Measurements from ENCODE around the gene ACBD7. TPM values are rescaled to one million over a fixed set of nuclear protein-coding genes. Genes with fewer than 3 reads are reported as not detected.

The ACBD7 gene
- total RNA-seq, 1 experiment from 2014 or later = 10.0 TPM

GRCh38 chr10:15103513-15103912 lies 14.9 kb upstream of the ACBD7 start:
- CTCF ChIA-PET = no interaction called here
- no TSS peak for BruUV-seq (replicated peaks)
- intact Hi-C loops (cut with micrococcal nuclease; ENCODE audit: unreplicated experiment) = no loop called here
- peaks cover 24% of the 10 kb centered on the region for H3K4me1 Mint-ChIP-seq (ENCODE audit: low read depth, unreplicated experiment)
- H3K36me3 Mint-ChIP-seq (ENCODE audit: insufficient read depth, unreplicated experiment) = peaks cover 63% of the 10 kb centered on the region
- TF ChIP-seq, protein P1, sequence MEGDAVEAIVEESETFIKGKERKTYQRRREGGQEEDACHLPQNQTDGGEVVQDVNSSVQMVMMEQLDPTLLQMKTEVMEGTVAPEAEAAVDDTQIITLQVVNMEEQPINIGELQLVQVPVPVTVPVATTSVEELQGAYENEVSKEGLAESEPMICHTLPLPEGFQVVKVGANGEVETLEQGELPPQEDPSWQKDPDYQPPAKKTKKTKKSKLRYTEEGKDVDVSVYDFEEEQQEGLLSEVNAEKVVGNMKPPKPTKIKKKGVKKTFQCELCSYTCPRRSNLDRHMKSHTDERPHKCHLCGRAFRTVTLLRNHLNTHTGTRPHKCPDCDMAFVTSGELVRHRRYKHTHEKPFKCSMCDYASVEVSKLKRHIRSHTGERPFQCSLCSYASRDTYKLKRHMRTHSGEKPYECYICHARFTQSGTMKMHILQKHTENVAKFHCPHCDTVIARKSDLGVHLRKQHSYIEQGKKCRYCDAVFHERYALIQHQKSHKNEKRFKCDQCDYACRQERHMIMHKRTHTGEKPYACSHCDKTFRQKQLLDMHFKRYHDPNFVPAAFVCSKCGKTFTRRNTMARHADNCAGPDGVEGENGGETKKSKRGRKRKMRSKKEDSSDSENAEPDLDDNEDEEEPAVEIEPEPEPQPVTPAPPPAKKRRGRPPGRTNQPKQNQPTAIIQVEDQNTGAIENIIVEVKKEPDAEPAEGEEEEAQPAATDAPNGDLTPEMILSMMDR (IDR thresholded peaks at IDR 0.05; ENCODE audit: unreplicated experiment) = no peak
- no peak overlapping the region for H3K27ac Mint-ChIP-seq (ENCODE audit: unreplicated experiment)
- H3K27me3 Mint-ChIP-seq (ENCODE audit: unreplicated experiment) = no peaks in the 10 kb centered on the region
- no peaks in the 10 kb centered on the region for H3K9me3 Mint-ChIP-seq (ENCODE audit: low read depth, unreplicated experiment)
- H3K4me3 Mint-ChIP-seq (ENCODE audit: low read depth, unreplicated experiment) = no peak overlapping the region
- no peak for DNase-seq

- TF ChIP-seq, protein P1 (IDR thresholded peaks at IDR 0.05; ENCODE audit: unreplicated experiment) = no peak
- Mint-ChIP-seq H3K9me3 (ENCODE audit: low read depth, unreplicated experiment) (no peaks in the 10 kb centered on the region), H3K27me3 (ENCODE audit: unreplicated experiment) (no peaks in the 10 kb centered on the region), H3K27ac (ENCODE audit: unreplicated experiment) (no peak overlapping the region), H3K36me3 (ENCODE audit: insufficient read depth, unreplicated experiment) (peaks cover 75% of the 10 kb centered on the region), H3K4me1 (ENCODE audit: low read depth, unreplicated experiment) (peaks cover 24% of the 10 kb centered on the region), H3K4me3 (ENCODE audit: low read depth, unreplicated experiment) (peak overlapping the region; percentile 24)
- intact Hi-C loops (cut with micrococcal nuclease; ENCODE audit: unreplicated experiment) = no loop called here
- DNase-seq = no peak
- no TSS peak for BruUV-seq (replicated peaks)
- CTCF ChIA-PET = interaction anchor here (0.7 kb wide), 1 partner anchor 8 kb away, joined by 3 read pairs; no protein-coding TSS in a partner anchor
Observed at GRCh38 chr10:15099886-15100285, 11.3 kb upstream of the ACBD7 start.

DNA sequence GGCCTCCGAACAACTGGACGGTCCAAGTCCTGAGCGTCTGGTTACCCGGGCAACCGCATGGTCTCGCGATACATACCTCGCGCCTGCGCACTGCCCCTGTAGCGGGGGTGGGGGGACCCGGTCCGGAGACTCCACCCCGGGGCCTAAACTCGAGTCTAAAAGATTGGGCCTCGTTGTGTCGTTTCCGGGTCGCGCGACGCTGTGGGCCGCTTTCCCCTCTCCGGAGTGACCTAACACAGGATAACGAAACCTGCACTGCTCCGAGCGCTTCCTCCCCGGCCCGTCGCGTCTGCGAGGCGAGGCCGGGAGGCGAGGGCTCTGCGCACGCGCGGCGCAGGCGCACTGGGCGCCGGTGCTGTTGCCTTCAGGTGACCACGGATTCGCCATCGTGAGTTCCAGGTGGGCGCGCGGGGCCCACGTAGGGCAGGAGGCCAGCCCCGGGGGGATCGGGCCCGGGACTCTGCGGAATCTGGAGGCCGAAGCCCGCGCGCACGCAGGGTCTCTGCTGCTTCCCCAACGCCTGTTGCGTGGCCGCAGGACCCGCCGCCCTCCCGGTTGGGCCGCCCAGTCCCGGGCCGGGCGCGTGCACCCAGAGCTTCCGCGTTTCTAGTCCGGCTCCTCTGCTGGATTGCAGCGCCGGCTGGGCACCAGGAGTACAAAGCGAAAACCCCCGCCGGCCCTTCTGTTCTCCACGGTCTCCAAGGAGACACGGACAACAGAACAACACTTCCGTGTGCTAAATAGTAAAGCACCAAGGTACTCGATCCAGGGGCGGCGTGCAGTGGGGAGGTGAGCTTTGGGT lies 8.6 kb upstream of the ACBD7 start, which contains the start of gene RPP38:
RPP38 (plus strand) TSS at position 345 of the 802 bp plus-strand sequence. CDS start 5,960 bp downstream, outside the sequence.
- H3K36me3 Mint-ChIP-seq (ENCODE audit: insufficient read depth, unreplicated experiment) = peaks cover 51% of the 10 kb centered on the region
- intact Hi-C loops (cut with micrococcal nuclease; ENCODE audit: unreplicated experiment) = no loop called here
- H3K27me3 Mint-ChIP-seq (ENCODE audit: unreplicated experiment) = no peaks in the 10 kb centered on the region
- H3K4me3 Mint-ChIP-seq (ENCODE audit: low read depth, unreplicated experiment) = peak within 1 kb of the TSS; percentile 98
- no TSS peak for BruUV-seq (replicated peaks)
- peak within 1 kb of the TSS; percentile 99 for H3K27ac Mint-ChIP-seq (ENCODE audit: unreplicated experiment)
- peak; percentile 98 for DNase-seq
- H3K4me1 Mint-ChIP-seq (ENCODE audit: low read depth, unreplicated experiment) = peaks cover 24% of the 10 kb centered on the region
- CTCF ChIA-PET = interaction anchor here (1.0 kb wide), 1 partner anchor 144 kb away, joined by 3 read pairs; no protein-coding TSS in a partner anchor
- H3K9me3 Mint-ChIP-seq (ENCODE audit: low read depth, unreplicated experiment) = no peaks in the 10 kb centered on the region
- TF ChIP-seq, protein P1 (IDR thresholded peaks at IDR 0.05; ENCODE audit: unreplicated experiment) = no peak

DNA sequence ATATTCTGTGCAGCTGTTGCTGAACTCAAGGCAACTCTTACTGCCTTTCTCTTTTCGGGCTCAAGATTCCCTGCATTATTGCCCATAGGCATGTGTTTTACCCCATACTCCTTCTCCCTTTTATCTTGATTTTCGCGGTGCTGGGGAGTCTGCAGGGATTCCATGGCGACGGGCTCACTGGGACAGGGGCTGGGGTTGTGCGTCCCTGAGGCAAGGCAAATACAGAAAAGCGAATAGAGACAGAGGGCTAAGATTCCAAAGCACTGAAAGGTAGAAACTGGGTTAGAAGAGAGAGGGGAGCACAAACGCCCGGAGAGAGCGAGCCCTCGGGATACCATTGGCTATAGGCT lies 8.1 kb upstream of the ACBD7 start:
- TF ChIP-seq, protein P1 (IDR thresholded peaks at IDR 0.05; ENCODE audit: unreplicated experiment) = no peak
- peaks cover 2% of the 10 kb centered on the region for H3K9me3 Mint-ChIP-seq (ENCODE audit: low read depth, unreplicated experiment)
- H3K4me3 Mint-ChIP-seq (ENCODE audit: low read depth, unreplicated experiment) = peak overlapping the region; percentile 98
- H3K27ac Mint-ChIP-seq (ENCODE audit: unreplicated experiment) = peak overlapping the region; percentile 99
- no peak for DNase-seq
- H3K36me3 Mint-ChIP-seq (ENCODE audit: insufficient read depth, unreplicated experiment) = peaks cover 46% of the 10 kb centered on the region
- intact Hi-C loops (cut with micrococcal nuclease; ENCODE audit: unreplicated experiment) = no loop called here
- no peaks in the 10 kb centered on the region for H3K27me3 Mint-ChIP-seq (ENCODE audit: unreplicated experiment)
- CTCF ChIA-PET = no interaction called here
- peaks cover 24% of the 10 kb centered on the region for H3K4me1 Mint-ChIP-seq (ENCODE audit: low read depth, unreplicated experiment)
- BruUV-seq (replicated peaks) = TSS peak; percentile 71

Measured in Calu3 (cell line).